Measurements from ENCODE around the gene IGFBP1.

Gene IGFBP1

DNA sequence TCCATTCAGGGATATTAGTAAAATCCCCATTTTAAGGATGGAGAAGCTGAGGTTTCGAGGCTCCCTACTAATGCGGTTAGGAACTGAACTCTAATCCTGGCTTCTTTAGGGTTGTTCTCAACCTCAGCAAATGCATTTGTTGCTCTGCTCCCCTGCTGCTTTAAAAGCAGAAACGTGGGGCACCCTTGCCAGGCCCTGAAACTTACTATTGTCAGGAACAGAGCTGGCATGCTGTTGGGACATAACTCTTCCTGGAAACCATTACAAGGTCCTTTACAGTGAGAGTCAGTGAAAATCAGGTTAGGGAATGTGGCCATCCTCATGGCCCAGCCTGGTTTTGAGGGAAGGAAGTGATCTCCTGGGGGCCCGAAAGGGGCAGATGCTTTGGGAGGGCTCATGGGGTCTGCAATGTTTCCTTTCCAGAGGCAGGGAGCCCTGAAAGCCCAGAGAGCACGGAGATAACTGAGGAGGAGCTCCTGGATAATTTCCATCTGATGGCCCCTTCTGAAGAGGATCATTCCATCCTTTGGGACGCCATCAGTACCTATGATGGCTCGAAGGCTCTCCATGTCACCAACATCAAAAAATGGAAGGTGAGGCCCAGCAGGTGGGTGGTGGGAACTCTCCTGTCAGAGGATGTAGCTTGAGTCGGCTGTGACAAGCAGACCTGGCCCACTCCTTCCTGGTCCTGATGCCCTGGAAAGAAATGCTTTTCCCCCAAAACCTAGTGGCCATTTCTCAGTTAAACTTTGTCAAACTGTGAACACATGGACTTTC lies 2.0 kb downstream of the IGFBP1 start:
- Mint-ChIP-seq H3K36me3 (ENCODE audit: low read depth) (no peaks in the 10 kb centered on the region), H3K9me3 (no peaks in the 10 kb centered on the region), H3K4me3 (no peak overlapping the region), H3K4me1 (no peaks in the 10 kb centered on the region), H3K27ac (no peak overlapping the region), H3K27me3 (peaks cover 63% of the 10 kb centered on the region)
- ATAC-seq (no peak), DNase-seq (no peak)

DNA sequence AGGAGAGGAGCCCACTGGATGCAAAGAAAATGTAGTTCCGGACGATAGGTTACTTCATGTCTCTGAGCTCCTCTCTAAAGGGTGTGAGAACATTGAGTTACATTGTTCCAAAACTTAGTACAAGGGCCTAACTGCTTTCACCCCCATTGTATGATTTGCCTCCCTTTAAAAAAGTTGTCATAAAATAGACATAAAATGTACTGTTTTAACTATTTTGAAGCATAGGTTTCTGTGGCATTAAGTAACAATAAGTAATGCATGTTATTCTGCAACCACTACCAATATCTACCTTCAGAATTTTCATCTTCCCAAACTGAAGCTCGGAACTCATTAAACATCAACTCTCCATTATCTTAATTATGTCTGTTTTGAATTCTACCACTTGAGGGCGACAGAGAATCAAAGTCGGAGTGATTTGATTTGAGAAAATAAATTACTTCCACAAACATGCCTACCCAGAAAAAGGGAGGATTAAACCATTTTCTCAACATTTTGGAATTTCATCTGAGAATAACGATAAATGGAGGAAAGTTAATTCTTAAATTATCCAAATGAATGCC lies 2.7 kb downstream of the IGFBP1 start:
- no peaks in the 10 kb centered on the region for H3K9me3 Mint-ChIP-seq
- peaks cover 63% of the 10 kb centered on the region for H3K27me3 Mint-ChIP-seq
- ATAC-seq (no peak), DNase-seq (no peak)
- H3K4me1 Mint-ChIP-seq = no peaks in the 10 kb centered on the region
- H3K36me3 Mint-ChIP-seq (ENCODE audit: low read depth) = no peaks in the 10 kb centered on the region
- no peak overlapping the region for H3K27ac Mint-ChIP-seq
- H3K4me3 Mint-ChIP-seq = no peak overlapping the region

DNA sequence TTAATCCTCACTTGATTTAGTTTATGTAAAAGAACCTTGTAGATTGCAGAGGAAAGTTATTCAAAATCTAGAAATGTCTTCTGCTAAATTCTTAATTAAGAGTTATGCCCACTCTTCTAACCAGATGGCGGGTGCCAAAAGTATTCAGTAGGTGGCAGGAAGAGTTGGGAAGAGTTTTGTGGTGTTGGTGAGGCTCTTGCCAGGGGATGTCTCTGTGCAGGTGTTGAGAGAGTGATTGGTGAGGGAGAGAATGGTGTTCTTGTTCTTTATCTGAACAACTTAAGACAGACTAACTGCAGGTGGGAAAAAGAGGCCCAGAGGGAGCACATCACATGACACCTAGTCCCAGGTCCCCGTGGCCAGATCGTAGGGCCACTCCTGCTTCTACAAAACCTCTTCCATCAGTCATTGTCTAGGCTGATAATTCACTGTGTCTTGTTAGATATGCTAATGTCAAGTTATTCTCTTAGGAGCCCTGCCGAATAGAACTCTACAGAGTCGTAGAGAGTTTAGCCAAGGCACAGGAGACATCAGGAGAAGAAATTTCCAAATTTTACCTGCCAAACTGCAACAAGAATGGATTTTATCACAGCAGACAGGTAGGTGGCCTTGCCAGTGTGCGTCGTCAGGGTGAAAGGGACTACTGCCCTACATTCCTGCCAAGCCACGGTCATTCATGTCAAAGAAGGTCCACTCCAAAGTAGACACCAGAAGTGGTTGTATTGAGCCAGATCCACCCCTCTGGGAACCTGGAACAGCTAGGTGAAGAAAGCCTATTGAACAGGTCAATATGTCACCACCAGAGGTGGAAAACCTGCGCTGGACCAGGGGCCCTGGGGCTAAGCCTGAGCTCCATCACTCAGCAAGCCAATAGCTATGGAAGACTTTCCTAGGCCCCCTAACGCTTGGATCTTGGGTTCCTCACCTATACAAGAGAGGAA lies 3.4 kb downstream of the IGFBP1 start:
- Mint-ChIP-seq H3K9me3 (no peaks in the 10 kb centered on the region), H3K27me3 (peaks cover 60% of the 10 kb centered on the region), H3K4me3 (no peak overlapping the region), H3K36me3 (ENCODE audit: low read depth) (no peaks in the 10 kb centered on the region), H3K27ac (no peak overlapping the region), H3K4me1 (no peaks in the 10 kb centered on the region)
- DNase-seq = no peak
- no peak for ATAC-seq

DNA sequence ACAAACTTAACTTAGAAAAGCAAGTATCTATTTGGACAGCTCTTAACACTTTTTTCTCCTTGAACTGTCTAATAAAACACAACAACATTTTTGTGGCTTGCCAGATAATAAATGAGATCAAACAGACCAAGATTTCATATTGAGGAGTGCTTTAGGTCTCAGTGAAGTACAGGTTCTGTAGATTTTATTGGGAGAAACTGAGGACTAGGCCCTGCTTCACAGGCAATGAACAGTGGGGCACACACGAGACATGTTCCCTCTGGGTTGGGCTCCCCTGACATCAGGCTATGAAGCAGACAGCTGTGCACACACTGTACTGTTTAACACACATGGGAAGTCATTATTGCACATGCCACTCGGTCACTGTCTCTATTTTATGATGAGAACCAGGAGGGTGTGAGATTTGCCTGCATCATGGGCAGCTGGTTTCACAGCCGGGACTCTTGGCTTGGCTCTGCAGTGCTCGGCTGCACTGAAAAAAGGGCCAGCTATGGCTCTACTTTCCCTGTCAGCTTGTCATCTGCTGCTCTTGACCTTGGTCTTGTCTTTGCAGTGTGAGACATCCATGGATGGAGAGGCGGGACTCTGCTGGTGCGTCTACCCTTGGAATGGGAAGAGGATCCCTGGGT lies 4.2 kb downstream of the IGFBP1 start:
- DNase-seq (no peak), ATAC-seq (no peak)
- H3K4me1 Mint-ChIP-seq = no peaks in the 10 kb centered on the region
- H3K27me3 Mint-ChIP-seq = peaks cover 56% of the 10 kb centered on the region
- no peaks in the 10 kb centered on the region for H3K9me3 Mint-ChIP-seq
- no peaks in the 10 kb centered on the region for H3K36me3 Mint-ChIP-seq (ENCODE audit: low read depth)
- H3K4me3 Mint-ChIP-seq = no peak overlapping the region
- H3K27ac Mint-ChIP-seq = no peak overlapping the region

DNA sequence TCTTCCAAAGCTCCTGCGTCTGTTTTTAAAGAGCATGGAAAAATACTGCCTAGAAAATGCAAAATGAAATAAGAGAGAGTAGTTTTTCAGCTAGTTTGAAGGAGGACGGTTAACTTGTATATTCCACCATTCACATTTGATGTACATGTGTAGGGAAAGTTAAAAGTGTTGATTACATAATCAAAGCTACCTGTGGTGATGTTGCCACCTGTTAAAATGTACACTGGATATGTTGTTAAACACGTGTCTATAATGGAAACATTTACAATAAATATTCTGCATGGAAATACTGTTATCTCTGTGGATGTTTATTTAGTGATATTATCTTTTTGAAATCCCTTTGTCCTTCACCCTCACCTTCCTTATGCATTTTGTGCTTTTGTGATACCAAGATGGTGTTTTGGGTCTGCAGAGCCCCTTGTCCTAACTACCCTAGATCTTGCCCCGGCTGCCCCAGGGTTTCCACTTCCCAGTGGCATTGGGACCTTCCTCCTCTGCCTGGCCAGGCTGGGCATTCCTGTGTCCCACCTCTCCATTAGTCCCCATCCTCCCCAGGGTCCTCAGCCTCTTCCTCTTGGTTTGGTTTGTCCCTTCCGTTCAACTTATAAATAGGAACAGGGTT lies 5.2 kb downstream of the IGFBP1 start:
- DNase-seq (no peak), ATAC-seq (no peak)
- H3K9me3 Mint-ChIP-seq = no peaks in the 10 kb centered on the region
- no peaks in the 10 kb centered on the region for H3K36me3 Mint-ChIP-seq (ENCODE audit: low read depth)
- H3K27ac Mint-ChIP-seq = no peak overlapping the region
- H3K4me1 Mint-ChIP-seq = no peaks in the 10 kb centered on the region
- H3K27me3 Mint-ChIP-seq = peaks cover 51% of the 10 kb centered on the region
- no peak overlapping the region for H3K4me3 Mint-ChIP-seq

DNA sequence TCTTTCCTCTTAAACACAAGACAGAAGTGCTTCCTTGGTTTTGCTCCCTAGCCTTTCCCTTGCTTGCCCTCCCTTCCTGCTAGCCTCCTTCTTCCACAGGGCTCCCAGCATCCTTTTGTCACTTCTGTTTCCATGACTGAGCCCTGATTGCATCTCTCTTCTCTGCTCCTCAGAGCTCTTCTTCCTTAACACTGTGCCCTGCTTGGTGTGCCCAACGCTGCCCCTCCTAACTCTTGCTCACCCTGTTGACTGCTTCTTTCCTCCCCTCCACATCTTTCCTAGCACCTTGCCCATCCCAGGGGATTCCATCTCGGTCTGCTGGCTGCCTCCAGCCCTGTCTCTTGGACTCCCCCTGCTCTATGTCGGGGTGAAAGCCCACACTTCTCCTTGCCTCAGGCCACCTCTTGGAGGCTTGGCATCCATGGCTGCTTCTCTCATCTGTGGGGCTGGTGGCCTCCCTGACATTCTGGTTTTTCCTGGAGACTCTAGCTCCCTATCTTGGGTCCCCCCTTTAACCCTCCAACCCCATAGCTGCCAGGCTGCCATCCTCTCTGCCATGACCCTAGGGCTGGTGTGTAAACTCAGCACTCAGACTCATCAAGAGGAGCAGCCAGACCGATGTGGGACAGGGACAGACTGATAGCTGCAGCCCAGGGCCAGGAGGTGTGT lies 5.8 kb downstream of the IGFBP1 start:
- no peaks in the 10 kb centered on the region for H3K4me1 Mint-ChIP-seq
- no peak overlapping the region for H3K4me3 Mint-ChIP-seq
- no peaks in the 10 kb centered on the region for H3K9me3 Mint-ChIP-seq
- H3K27ac Mint-ChIP-seq = no peak overlapping the region
- no peaks in the 10 kb centered on the region for H3K36me3 Mint-ChIP-seq (ENCODE audit: low read depth)
- ATAC-seq (no peak), DNase-seq (no peak)
- H3K27me3 Mint-ChIP-seq = peaks cover 49% of the 10 kb centered on the region

DNA sequence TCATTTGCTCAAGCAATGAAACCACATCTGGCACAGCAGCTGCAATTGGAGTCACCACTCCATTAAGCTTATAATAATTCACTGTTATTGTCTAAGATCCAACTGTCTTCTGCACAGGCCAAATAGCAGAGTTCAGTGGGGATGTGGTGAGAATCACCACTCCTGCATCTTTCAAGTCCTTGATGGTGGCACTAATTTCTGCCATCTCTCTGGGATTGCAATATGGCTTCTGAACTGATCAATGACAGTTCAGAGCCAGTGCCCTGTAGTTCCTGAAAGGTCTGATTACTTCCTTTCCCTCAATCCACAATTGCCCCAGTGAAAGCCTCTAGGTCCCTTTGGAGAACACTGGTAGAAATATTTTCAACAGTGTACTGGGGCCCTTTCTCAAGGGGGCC lies 6.4 kb downstream of the IGFBP1 start:
- Mint-ChIP-seq H3K27me3 (peaks cover 44% of the 10 kb centered on the region), H3K4me1 (no peaks in the 10 kb centered on the region), H3K4me3 (no peak overlapping the region), H3K36me3 (ENCODE audit: low read depth) (no peaks in the 10 kb centered on the region), H3K9me3 (no peaks in the 10 kb centered on the region), H3K27ac (no peak overlapping the region)
- no peak for DNase-seq
- ATAC-seq = no peak

DNA sequence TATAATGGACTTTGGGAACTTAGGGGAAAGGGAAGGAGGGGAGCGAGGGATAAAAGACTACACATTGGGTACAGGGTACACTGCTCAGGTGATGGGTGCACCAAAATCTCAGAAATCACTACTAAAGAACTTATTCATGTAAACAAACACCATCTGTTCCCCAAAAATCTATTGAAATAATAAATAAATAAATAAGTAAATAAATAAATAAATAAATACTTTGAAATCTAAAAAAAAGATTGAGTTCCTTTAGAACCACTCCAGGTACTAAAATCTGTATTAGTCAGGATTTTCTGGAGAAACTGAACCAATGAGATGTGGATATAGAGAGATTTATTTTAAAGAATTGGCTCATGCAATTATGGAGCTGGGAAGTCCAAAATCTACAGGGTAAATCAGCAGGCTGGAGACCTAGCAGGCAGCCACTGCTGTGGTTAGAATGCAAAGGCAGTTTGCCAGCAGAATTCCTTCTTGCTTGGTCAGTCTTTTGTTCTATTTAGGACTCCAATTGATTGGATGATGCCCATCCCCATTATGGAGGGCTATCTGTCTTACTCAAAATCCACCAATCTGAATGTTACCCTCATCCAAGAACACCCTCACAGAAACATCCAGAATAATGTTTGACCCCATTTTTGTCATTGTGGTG lies 8.9 kb downstream of the IGFBP1 start:
- peaks cover 38% of the 10 kb centered on the region for H3K27me3 Mint-ChIP-seq

DNA sequence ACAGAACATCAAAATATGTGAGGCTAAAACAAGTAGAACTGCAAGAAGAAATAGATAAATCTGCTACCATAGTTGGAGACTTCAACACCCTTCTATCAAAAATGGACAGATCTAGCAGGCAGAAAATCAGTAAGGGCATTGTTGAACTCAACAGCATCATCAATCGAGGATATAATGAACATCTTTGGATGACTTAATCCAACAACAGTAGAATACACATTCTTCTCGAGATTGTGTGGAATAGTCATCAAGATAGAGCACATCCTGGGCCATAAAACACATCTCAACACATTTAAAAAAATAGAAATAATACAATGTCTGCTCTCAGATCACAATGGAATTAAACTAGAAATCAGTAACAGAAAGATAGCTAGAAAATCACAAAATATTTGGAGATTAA lies 9.9 kb downstream of the IGFBP1 start:
- H3K9me3 Mint-ChIP-seq = peaks cover 10% of the 10 kb centered on the region
- no peak overlapping the region for H3K4me3 Mint-ChIP-seq
- H3K27ac Mint-ChIP-seq = no peak overlapping the region
- no peaks in the 10 kb centered on the region for H3K36me3 Mint-ChIP-seq (ENCODE audit: low read depth)
- H3K27me3 Mint-ChIP-seq = peaks cover 32% of the 10 kb centered on the region
- ATAC-seq (no peak), DNase-seq (no peak)
- no peaks in the 10 kb centered on the region for H3K4me1 Mint-ChIP-seq

More for the DNA sequence above, 8.9 kb downstream of the IGFBP1 start:
- Mint-ChIP-seq H3K4me3 (no peak overlapping the region), H3K27ac (no peak overlapping the region), H3K4me1 (no peaks in the 10 kb centered on the region), H3K9me3 (peaks cover 4% of the 10 kb centered on the region), H3K36me3 (ENCODE audit: low read depth) (no peaks in the 10 kb centered on the region)
- DNase-seq = no peak
- no peak for ATAC-seq

DNA sequence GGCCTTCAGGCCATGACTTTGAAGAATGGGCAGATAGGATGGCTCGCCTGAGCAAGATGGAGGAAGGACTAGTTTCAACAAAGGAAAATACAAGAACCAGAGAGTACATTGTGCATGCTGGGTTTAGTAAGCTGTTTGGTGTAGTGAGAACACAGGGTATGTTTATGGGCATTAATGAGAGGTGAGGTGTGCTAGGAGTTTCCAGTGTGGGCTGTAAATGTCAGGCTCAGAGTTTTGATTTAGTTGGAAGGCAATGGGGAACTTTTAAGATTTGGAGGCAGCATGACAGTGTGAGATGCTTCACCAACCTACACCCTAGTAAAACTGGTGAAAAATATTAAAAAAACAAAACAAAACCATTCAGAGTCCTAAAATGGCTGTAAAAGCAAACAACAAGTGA lies 13.3 kb downstream of the IGFBP1 start:
- no peak for DNase-seq
- Mint-ChIP-seq H3K36me3 (ENCODE audit: low read depth) (no peaks in the 10 kb centered on the region), H3K4me3 (no peak overlapping the region)

DNA sequence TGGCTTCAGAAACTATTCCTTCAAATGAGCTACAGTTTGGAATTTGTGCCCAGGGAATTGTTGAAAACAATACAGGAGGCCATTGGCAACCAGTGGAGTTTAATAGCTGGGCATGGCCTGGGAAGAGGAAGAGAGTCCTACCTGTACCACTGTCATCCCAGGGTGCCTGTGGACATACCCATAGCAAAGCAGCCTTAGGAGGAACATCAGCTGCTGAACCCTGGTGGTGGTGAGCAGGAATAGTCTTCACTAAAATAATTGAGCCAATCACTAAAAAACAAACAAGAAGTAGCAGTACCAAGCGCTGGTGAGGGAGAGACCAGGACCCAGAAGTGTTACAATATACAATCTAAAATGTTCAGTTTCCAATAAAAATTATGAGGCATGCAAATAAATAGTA lies 14.5 kb downstream of the IGFBP1 start:
- no peak for DNase-seq
- Mint-ChIP-seq H3K4me1 (no peaks in the 10 kb centered on the region), H3K27me3 (peaks cover 12% of the 10 kb centered on the region), H3K27ac (no peak overlapping the region), H3K4me3 (no peak overlapping the region), H3K9me3 (peaks cover 10% of the 10 kb centered on the region), H3K36me3 (ENCODE audit: low read depth) (no peaks in the 10 kb centered on the region)
- ATAC-seq = no peak

More for the DNA sequence above, 13.3 kb downstream of the IGFBP1 start:
- Mint-ChIP-seq H3K27ac (no peak overlapping the region), H3K4me1 (no peaks in the 10 kb centered on the region), H3K9me3 (peaks cover 10% of the 10 kb centered on the region), H3K27me3 (peaks cover 16% of the 10 kb centered on the region)
- ATAC-seq = no peak

DNA sequence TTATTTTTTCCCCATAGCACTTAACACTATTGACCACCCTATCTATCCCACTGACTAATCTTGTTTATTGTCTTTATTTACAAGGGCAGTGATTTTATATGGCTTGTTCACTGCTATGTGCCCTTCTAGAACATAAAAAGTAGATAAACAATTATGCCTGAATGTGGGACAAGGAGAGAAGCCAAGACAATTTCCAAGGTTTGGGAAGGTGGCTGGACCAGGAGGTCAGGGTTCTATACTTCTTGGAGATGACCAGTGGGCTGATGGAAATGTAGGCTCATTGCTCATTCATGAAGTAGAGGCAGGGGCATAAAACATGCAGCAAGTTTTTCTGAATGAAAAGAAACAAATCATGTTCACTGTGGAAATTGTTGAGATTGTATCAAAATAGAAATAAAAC lies 21.3 kb downstream of the IGFBP1 start:
- H3K36me3 Mint-ChIP-seq (ENCODE audit: low read depth) = no peaks in the 10 kb centered on the region

DNA sequence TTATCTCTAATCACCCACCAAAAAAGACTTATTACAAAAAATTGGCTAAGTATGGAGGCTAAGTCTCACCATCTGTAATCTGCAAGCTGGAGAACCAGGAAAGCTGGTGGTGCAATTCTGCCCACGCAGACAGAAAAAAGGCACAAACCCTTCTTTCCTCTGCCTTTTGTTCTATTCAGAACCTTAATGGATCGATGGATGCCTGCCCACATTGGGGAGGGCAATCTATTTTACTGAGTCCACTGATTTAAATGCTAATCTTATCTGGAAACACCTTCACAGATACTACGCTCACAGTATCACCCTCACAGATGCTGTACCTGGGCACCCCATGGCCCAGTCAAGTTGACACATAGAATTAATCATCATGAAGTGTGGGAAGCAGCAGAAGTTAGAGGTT lies 22.6 kb downstream of the IGFBP1 start:
- H3K27me3 Mint-ChIP-seq = peaks cover 15% of the 10 kb centered on the region
- ATAC-seq (no peak), DNase-seq (no peak)
- H3K27ac Mint-ChIP-seq = no peak overlapping the region
- H3K4me3 Mint-ChIP-seq = no peak overlapping the region
- H3K9me3 Mint-ChIP-seq = peaks cover 6% of the 10 kb centered on the region
- no peaks in the 10 kb centered on the region for H3K36me3 Mint-ChIP-seq (ENCODE audit: low read depth)
- no peaks in the 10 kb centered on the region for H3K4me1 Mint-ChIP-seq

More for the DNA sequence above, 21.3 kb downstream of the IGFBP1 start:
- H3K27ac Mint-ChIP-seq = no peak overlapping the region
- H3K4me1 Mint-ChIP-seq = no peaks in the 10 kb centered on the region
- ATAC-seq (no peak), DNase-seq (no peak)
- peaks cover 13% of the 10 kb centered on the region for H3K27me3 Mint-ChIP-seq
- H3K9me3 Mint-ChIP-seq = peaks cover 6% of the 10 kb centered on the region
- H3K4me3 Mint-ChIP-seq = no peak overlapping the region

Data from activated naive CD8-positive, alpha-beta T cell treated with anti-CD3 and anti-CD28 coated beads, Interleukin-2, amount 50 U/mL, for 24 hours (primary cell).